HG03159 (cell line): ENCODE data around the gene ANP32D.
"Not testable (repeated sequence)": the region's sequence is repeated elsewhere in the genome, so short reads cannot be mapped to it uniquely, and the experiment has no call there.

Experiments
- ATAC-seq: cut with Tn5 transposase; IDR thresholded peaks from one replicate; pipeline ENCODE4 v1.9.1; 2021; ENCODE audit warnings: mild to moderate bottlenecking, moderate library complexity; ENCODE audit not compliant: unreplicated experiment

The ANP32D gene

GRCh38 chr12:48500281-48500680 lies 27.9 kb downstream of the ANP32D start:
- not testable (repeated sequence) for ATAC-seq

DNA sequence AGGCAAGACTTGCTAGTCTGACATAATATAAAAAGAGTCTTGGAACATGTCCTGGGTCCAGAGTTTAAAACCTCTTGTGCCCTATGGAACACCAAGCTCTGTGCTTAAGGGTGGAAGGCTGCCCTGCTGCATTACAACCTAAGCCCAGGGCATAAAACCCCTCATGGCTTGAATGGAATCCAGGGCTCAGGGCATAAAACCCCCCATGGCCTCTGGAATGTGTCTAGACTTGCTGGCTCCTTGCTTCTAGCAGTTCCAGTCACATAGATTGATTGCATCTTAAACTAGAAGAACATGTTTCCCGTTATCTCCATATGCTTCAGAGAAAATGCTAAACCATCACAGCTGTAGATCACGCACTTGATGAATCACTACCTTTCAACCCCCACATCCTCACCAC lies 34.5 kb downstream of the ANP32D start:
- not testable (repeated sequence) for ATAC-seq

GRCh38 chr12:48508987-48509386 lies 36.6 kb downstream of the ANP32D start:
- no peak for ATAC-seq

- no peak for ATAC-seq
Measured at GRCh38 chr12:48510111-48510510, 37.8 kb downstream of the ANP32D start.

DNA sequence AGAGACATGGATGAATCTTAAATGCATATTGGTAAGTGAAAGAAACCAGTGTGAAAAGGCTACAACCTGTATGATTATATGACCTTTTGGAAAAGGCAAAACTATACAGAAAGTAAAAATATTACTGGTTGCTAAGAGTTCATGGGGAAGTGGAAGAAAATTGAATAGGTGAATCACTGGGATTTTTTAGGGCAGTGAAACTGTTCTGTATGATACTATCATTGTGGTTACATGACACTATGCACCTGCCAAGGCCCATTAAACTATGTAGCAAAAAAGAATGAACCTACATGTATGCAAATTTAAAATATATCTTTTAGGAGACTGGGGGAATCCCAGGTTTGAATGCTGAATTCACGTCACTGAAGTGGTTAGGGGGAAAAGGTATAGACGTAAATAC lies 40.5 kb downstream of the ANP32D start:
- peak; percentile 90 for ATAC-seq

DNA sequence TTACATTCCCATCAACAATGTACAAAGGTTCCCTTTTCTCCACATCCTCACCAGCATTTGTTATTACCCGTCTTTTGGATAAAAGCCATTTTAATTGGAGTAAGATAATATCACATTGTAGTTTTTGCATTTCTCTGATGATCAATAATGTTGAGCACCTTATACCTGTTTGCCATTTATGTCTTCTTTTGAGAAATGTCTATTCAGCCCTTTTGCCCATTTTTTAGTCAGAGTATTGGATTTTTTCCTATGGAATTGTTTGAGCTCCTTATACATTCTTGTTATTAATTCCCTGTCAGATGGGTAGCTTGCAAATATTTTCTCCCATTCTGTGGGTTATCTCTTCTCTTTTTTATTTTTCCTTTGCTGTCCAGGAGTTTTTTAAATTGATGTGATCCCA lies 42.4 kb downstream of the ANP32D start:
- ATAC-seq, result no peak

DNA sequence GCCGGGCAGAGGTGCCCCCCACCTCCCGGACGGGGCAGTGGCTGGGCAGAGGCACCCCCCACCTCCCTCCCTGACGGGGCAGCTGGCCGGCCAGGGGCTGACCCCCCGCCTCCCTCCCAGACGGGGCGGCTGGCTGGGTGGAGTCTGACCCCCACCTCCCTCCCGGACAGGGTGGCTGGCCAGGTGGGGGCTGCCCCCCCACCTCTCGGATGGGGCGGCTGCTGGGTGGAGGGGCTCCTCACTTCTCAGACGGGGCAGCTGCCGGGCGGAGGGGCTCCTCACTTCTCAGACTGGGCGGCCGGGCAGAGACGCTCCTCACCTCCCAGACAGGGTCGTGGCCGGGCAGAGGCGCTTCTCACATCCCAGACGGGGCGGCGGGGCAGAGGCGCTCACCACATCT lies 48.0 kb downstream of the ANP32D start:
- not testable (repeated sequence) for ATAC-seq
